HG02870 (cell line): ENCODE measurements around the gene MYH14.
"Not testable (repeated sequence)": the region's sequence is repeated elsewhere in the genome, so short reads cannot be mapped to it uniquely, and the experiment has no call there.

Experiments used
- ATAC-seq: cut with Tn5 transposase; IDR thresholded peaks from one replicate; pipeline ENCODE4 v1.9.1; 2021; ENCODE audit warnings: mild to moderate bottlenecking, moderate library complexity; ENCODE audit not compliant: unreplicated experiment

MYH14 gene

DNA sequence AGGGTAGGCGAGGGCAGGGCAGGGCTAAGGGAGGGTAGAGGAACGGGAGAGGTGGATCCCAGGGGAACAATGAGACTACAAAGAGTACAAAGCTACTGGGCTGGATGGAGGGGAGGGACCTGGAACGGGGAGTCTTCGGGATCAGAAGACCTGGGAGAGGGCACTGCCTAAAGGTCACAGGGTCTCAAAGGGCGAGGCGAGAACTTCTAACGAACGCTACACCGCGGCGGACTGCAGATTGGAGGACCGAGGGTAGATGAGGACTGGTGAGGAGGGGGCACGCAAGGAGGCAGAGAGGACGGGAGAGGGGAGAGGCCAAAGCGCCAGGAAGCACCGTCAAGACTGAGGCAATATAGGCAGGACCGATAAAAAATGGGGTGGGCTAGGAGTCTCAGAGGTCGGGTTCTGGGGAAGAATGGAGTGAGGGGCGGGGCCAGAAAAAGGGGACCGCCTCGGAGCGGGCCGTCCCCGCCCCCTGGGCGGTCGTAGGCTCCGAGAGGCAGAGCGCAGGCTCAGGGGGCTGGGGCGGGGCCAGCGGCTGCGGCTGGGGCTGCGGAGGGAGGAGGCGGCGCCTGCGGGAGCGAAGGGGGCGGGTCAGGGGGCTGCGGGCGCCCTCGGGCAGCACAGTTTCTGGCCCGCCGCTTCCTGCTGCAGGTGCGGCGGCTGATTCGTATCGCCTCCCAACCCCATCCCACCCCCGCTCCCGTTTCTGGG lies 127.1 kb downstream of the MYH14 start:
- peak; percentile 27 for ATAC-seq

DNA sequence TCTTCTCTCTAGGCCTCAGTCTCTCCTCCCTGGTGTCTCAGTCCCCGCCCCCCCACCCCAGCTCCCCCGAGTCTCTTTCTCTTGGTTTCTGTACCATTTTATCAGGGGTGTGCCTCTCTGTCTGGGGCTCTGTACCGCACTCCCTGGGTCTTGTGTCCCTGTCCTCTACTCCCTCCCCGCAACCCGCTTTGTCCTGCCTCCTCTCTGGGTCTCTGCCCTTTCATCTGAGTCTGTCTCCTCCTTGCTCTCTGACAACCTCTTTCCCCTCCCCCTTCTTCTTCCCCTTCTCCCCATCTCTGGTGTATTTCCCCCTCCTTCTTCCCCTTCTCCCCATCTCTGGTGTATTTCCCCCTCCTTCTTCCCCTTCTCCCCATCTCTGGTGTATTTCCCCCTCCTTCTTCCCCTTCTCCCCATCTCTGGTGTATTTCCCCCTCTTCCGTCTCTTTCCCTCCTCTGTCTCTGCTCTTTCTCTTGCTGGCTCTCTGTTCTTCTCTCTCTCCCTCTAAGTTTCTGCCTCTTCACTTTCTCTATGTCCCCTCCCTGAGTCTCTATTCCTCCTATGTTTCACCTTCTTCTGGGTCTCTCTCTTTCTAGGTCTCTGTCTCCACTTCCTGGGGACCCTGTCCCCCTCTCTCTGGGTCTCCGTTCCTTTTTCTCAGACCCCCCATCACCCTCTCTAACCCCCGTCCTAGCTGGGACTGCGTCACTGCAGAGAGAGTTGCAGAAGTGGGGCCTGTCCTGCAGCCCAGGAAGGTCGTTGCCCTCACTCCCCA lies 128.0 kb downstream of the MYH14 start:
- ATAC-seq: no peak

- no peak for ATAC-seq
Observed at GRCh38 chr19:50331994-50332243, 128.5 kb downstream of the MYH14 start.

GRCh38 chr19:50332244-50333038 lies 129.0 kb downstream of the MYH14 start:
- no peak for ATAC-seq

- peak; percentile 29 for ATAC-seq
Observed at GRCh38 chr19:50333235-50333736, 129.9 kb downstream of the MYH14 start.

DNA sequence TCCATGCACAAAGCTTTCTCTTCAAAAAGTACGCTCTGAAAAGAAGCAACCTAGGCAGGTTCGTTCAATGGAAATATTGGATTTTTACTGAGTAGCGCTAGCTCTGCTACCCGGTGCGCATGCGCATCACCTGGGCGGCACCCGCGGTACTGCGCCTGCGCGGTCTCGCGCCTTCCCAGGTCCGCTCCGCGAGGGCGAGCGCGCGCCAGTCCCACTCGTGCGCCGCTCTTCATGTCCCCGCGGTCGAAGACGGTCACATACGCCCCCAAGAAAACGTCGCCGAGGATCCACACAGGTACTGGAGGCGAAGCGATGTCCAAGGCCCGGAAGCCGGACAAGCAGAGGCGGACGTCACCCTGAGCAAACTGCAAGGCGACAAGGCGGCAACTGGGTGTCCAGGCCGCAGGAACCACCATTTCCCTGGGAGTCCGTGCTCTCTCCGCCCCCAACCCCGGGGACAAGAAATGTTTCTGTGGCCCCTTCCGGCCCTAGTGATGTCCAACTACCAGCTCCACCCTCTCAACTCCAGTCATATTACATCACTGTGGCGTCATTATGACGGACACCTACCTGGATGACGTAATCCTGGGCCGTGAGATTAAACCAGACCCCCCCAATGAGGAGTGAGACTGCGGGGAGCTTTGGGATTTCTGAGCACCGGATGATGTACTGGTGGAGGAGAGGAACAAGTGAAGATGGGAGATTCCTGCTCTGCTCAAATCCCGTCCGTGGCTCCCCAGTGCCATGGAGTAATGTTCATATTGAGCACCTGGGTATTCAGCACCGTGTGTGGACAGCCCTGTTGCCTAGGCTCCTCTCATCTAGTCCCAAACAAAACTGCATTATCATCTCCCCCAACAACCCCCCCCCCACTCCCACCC lies 130.6 kb downstream of the MYH14 start:
- ATAC-seq: peak; percentile 11

GRCh38 chr19:50334741-50335421 lies 131.5 kb downstream of the MYH14 start:
- ATAC-seq: no peak

GRCh38 chr19:50337031-50337430 lies 133.6 kb downstream of the MYH14 start:
- not testable (repeated sequence) for ATAC-seq

DNA sequence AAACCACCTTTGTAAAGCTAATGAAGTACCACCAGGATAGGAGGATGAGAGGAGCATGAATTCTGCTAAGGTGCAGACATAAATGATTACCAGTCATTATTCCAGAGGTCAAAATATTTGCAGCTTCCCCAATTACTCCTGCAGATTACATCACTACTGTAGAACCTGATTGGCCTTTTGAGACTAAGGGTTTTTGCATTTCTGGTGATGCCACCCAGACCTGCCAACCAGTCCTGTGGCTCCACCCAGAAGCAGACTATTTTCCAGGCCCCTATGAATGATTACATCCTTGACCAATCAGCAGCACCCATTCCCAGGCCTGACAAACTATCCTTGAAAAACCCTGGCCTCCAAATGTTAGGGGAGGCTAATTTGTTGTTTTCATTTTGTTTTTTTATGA lies 136.9 kb downstream of the MYH14 start:
- ATAC-seq: no peak

- peak; percentile 65 for ATAC-seq
Observed at GRCh38 chr19:50341091-50341564, 137.7 kb downstream of the MYH14 start.

DNA sequence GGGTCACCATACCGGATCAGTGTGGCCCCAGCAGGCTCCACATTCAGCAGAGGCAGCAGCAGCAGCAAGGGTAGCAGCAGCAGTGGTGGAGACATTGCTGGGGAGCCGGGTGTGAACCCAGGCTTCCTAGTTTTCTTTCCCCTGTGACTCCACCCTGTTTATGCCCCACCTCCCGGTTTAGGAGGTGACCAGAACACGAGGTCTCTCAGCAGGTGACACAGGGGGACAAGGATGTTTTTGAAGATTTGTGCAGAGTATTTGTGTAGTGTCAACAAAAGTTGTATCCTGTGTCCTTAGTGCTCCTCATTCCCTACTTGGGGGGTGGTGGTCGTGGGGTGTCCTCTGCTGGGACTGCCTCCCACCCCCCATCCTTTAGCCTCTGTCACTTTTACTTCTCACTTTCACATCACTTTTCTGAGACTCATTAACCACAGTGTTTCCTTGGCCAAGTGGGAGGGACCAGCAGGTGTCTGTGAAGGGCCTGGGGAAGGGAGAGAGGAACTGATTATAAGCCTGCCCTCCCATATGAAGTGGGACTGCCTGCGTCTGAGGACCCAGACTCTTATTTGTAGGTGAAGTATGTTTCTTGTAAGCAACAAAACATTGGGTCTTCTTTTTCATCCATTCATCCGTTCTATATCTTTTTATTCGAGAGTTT lies 141.4 kb downstream of the MYH14 start:
- peak; percentile 43 for ATAC-seq

DNA sequence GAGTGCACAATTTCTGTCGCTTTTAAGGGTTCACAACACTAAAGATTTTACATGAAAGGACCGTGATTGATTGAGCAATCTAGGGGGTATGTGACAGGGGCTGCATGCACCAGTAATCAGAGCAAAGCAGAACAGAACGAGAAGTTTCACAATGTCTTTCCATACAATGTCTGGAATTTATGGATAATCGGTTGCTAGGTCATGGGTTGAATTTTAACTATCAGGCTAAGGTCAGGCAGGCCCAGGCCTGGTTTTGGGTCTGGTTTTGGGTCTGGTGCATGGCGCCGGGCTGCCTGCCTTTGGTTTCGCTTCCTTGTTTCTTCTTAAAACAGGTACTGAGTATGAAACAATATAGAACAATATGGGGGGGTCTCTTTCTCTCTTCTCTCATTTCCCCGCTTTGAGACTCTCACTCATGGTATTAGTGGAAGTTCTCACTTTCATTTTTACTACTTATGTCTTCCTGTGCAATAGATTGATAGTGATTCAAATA lies 143.7 kb downstream of the MYH14 start:
- ATAC-seq: not testable (repeated sequence)

DNA sequence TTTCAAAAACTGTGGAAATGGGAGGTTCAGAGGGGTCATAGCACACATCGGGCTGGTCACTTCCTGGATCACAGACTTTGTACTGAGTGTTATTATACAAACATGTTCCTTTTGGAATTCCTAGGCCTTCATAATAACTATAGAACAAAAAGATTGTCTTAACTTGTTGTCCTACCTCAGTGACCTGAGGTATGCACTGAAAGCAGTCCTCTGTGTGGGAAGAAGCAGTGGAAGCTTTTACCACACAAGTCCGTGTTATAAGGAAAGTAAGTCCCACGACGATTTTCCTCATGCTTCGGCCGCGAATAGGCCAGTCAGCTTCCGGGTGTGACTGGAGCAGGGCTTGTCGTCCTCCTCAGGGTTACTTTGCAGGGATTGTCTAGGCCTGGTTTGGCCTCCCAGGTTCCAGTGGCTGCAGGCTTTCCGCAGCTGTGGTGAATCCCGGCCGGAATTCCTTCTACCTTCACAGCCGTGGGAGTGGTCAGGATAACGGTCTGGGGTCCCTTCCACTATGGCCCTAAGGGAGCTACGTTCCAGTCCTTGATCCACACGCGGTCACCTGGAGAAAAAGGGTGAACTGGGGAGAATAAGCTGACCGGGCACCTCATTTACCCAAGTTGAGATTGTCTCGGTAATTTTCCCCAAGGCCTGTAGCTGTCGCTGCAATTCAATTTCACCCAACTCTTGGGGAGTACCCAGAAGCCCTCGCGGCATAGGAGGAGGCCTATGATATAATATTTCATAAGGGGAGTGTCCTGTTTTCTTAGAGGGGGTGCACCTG lies 146.0 kb downstream of the MYH14 start:
- no peak for ATAC-seq

DNA sequence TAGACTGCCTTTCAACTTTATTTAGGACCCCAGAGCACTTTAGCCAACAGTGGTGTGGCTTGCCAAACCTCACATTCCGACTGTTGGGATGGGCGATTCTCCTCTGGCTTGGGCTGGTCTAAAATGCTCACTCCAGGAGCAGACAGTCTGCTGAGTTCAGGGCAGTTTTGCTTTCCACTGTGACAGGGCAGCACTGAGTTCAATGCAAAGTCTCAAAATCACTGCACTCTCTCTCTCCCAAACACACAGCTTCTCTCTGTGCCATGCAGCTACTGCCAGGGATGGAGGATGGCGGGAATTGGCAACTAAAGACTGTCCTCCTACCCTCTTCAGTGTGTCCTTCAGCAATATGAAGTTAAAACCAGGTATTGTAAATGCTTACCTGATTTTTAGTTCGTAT lies 148.8 kb downstream of the MYH14 start:
- ATAC-seq: no peak

DNA sequence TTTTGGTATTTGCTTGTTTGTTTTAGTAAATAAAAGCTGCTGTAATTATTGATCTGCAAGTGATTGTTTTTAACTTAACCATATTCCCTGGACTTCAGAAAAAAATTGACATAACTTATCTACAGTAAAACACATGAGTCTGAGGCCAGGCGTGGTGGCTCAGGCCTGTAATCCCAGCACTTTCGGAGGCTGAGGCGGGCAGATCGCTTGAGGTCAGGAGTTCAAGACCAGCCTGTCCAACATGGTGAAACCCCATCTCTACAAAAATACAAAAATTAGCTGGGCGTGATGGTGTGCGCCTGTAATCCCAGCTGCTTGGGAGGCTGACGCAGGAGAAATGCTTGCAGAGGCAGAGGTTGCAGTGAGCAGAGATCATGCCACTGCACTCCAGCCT lies 150.1 kb downstream of the MYH14 start:
- not testable (repeated sequence) for ATAC-seq

DNA sequence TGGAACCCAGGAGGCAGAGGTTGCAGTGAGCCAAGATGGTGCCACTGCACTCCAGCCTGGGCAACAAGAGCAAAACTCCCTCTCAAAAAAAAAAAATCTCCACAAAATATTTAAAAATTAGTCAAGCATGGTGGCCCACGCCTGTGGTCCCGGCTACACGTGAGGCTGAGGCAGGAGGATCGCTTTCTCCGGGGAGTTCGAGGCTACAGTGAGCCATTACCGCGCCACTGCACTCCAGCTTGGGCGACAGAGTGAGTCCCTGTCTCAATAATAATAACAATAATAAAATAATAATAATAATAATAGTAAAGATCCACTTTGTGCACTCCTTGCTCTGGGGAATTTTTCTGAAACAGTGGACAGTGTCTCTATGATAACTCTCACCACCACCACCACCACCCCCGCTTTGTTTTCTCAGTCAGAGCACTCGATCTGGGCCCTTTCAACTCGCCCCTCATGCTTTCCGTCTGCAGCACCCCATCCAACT lies 153.3 kb downstream of the MYH14 start:
- no peak for ATAC-seq

GRCh38 chr19:50357178-50358100 lies 154.0 kb downstream of the MYH14 start:
- ATAC-seq: peak; percentile 47
